HepG2 (cell line): ENCODE results near the gene MTFR1L. TPM values are rescaled to one million over a fixed set of nuclear protein-coding genes. Genes with fewer than 3 reads are reported as not detected.

Source experiments
- ATF7-NPFF ChIP-seq: sonication (generic); formaldehyde crosslinking; IDR thresholded peaks from 2 replicates; pipeline ENCODE4 v1.8.1; 2023; ENCODE audit warnings: mild to moderate bottlenecking, low read depth, missing genetic modification reagents, moderate library complexity
- ELF4 ChIP-seq: sonication (generic); formaldehyde crosslinking; IDR thresholded peaks from 2 replicates; pipeline ENCODE4 v1.5.0; 2020; ENCODE audit warnings: missing genetic modification reagents, mild to moderate bottlenecking, moderate library complexity, borderline replicate concordance
- HNF4A ChIP-seq: sonication (generic); formaldehyde crosslinking; IDR thresholded peaks from 2 replicates; pipeline ENCODE4 v1.4.0; 2020; ENCODE audit warnings: missing genetic modification reagents
- MYNN ChIP-seq: sonication (generic); formaldehyde crosslinking; IDR thresholded peaks from 2 replicates; pipeline ENCODE4 v1.4.0; 2020; ENCODE audit warnings: mild to moderate bottlenecking, low read depth, missing genetic modification reagents
- NCOA1 ChIP-seq: sonication (generic); formaldehyde crosslinking; IDR thresholded peaks from 2 replicates; pipeline ENCODE4 v1.9.0; 2021; ENCODE audit warnings: missing genetic modification reagents
- NFATC3 ChIP-seq: sonication (generic); formaldehyde crosslinking; IDR thresholded peaks from 2 replicates; pipeline ENCODE4 v1.5.1; 2020; ENCODE audit warnings: mild to moderate bottlenecking, missing genetic modification reagents
- NR1H2 ChIP-seq: sonication (generic); formaldehyde crosslinking; IDR thresholded peaks from 2 replicates; pipeline ENCODE4 v1.8.1; 2022; ENCODE audit warnings: low read depth, missing genetic modification reagents, borderline replicate concordance
- PPARG ChIP-seq: conservative IDR thresholded peaks from 2 replicates; pipeline ENCODE4 v1.6.1; 2016; ENCODE audit warnings: missing biosample characterization, missing genetic modification reagents
- SETDB1 ChIP-seq: sonication (generic); formaldehyde crosslinking; IDR thresholded peaks from 2 replicates; pipeline ENCODE4 v1.5.1; 2020; ENCODE audit warnings: missing genetic modification reagents, mild to moderate bottlenecking, borderline replicate concordance
- SOX6 ChIP-seq, 2 experiments: fragments of 450-650 bp in 1 of 2; sonication (generic) in 1 of 2; formaldehyde crosslinking in 1 of 2; IDR thresholded peaks; 2 replicates each; pipeline versions ENCODE4 v1.4.0 to v1.6.1; 2017 to 2020; ENCODE audit warnings: antibody characterized with exemption in 1 of 2, mild to moderate bottlenecking in 1 of 2, missing genetic modification reagents in 1 of 2
- ZNF326 ChIP-seq: sonication (generic); formaldehyde crosslinking; IDR thresholded peaks from 2 replicates; pipeline ENCODE4 v1.4.0; 2020; ENCODE audit warnings: missing genetic modification reagents, borderline replicate concordance
- ZNF441 ChIP-seq: sonication (generic); formaldehyde crosslinking; IDR thresholded peaks from 2 replicates; pipeline ENCODE4 v1.7.0; 2021; ENCODE audit warnings: missing genetic modification reagents, borderline replicate concordance
- ZNF460 ChIP-seq: sonication (generic); formaldehyde crosslinking; IDR thresholded peaks from 2 replicates; pipeline ENCODE4 v1.5.1; 2020; ENCODE audit warnings: missing genetic modification reagents, mild to moderate bottlenecking, borderline replicate concordance
- ZNF468 ChIP-seq: sonication (generic); formaldehyde crosslinking; IDR thresholded peaks from 2 replicates; pipeline ENCODE4 v1.8.0; 2022; ENCODE audit warnings: mild to moderate bottlenecking, moderate library complexity, missing genetic modification reagents
- ZNF605 ChIP-seq: sonication (generic); formaldehyde crosslinking; IDR thresholded peaks from 2 replicates; pipeline ENCODE4 v1.8.0; 2022; ENCODE audit warnings: mild to moderate bottlenecking, missing genetic modification reagents
- polyA plus RNA-seq, 8 experiments: library from polyadenylated mRNA; depleted of rRNA in 3 of 8; stranded (reverse) in 7 of 8; unstranded in 1 of 8; fragments of >200 nt; fragmentation: Illumina TruSeq in 4 of 8; extraction: Trizol in 4 of 8; gene quantifications; 2 replicates each; pipeline versions ENCODE4 v1.2.1 to v1.2.3, GENCODE V29; 2011 to 2016; ENCODE audit warnings: low read depth in 4 of 8, missing spikeins in 1 of 8, mixed read lengths in 1 of 8; ENCODE audit not compliant: insufficient read depth in 1 of 8
- total RNA-seq, 5 experiments: library from RNA; depleted of rRNA; stranded (reverse); fragments of >200 nt; fragmentation: Illumina TruSeq; extraction: Trizol; gene quantifications; 2 replicates each; pipeline ENCODE4 v1.2.3, GENCODE V29; 2016; ENCODE audit warnings: low read depth in 1 of 5
- TF ChIP-seq, protein P1 (sequence below): sonication (generic); formaldehyde crosslinking; IDR thresholded peaks from 2 replicates; pipeline ENCODE4 v1.9.0; 2021; ENCODE audit warnings: missing genetic modification reagents, mild to moderate bottlenecking, borderline replicate concordance
- TF ChIP-seq, protein P2 (sequence below): sonication (generic); formaldehyde crosslinking; IDR thresholded peaks from 2 replicates; pipeline ENCODE4 v1.4.0; 2020; ENCODE audit warnings: mild to moderate bottlenecking, missing genetic modification reagents
- TF ChIP-seq, protein P3 (sequence below): sonication (generic); formaldehyde crosslinking; IDR thresholded peaks from 2 replicates; pipeline ENCODE4 v1.4.0; 2020; ENCODE audit warnings: missing genetic modification reagents

The MTFR1L gene
- total and polyA plus RNA-seq, 2 of the 13 experiments (the other 11 are each of a cell fraction or from before 2014, with no cell fraction given): 38.0 to 55.7 TPM

DNA sequence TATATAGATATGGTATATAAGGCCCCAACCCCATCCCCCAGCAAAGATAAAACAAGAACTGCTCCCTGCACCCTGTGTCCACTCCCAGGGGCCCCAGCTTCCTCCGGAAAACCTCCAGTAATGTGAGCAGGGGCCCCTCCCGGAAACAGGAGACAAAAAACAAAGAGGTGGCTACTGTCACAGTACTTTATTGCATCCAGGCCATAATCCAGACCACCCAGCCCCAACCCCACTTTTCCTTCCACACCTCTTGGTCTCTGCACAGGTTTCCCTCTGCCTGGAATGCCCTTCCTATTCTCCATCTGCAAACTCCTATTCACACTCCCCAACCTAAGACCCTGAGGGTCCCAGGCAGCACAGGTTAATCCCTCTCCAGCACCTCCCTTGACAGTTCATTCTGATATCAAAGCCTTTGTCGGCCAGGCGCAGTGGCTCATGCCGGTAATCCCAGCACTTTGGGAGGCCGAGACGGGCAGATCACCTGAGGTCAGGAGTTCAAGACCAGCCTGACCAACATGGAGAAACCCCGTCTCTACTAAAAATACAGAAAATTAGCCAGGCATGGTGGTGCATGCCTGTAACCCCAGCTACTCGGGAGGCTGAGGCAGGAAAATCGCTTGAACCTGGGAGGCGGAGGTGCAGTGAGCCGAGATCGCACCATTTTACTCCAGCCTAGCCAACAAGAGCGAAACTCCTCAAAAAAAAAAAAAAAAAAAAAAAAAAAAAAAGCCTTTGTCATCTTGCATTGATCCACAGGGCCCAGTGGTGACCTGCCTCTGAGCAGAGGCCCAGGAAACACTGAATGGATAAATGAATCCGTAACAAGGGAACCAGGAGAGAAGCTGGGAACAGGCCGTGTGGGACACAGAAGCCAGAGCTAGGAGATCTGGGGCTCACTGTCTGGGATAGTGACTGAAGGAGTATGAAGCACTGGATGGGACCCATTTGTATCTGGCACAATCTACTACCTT, 41.8 kb downstream of the MTFR1L start (continued):
- TF ChIP-seq, protein P1, sequence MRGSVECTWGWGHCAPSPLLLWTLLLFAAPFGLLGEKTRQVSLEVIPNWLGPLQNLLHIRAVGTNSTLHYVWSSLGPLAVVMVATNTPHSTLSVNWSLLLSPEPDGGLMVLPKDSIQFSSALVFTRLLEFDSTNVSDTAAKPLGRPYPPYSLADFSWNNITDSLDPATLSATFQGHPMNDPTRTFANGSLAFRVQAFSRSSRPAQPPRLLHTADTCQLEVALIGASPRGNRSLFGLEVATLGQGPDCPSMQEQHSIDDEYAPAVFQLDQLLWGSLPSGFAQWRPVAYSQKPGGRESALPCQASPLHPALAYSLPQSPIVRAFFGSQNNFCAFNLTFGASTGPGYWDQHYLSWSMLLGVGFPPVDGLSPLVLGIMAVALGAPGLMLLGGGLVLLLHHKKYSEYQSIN (CRISPR knock-in tag): no peak
- TF ChIP-seq ATF7-NPFF (CRISPR knock-in tag) (no peak), SOX6 (IDR thresholded peaks at IDR 0.05) (no peak), SOX6 (CRISPR knock-in tag; IDR thresholded peaks at IDR 0.05) (peak; percentile 86), HNF4A (CRISPR knock-in tag) (peak; percentile 75), ZNF326 (CRISPR knock-in tag) (no peak), MYNN (CRISPR knock-in tag) (no peak), NFATC3 (CRISPR knock-in tag) (no peak), ELF4 (CRISPR knock-in tag) (0 out of 2 replicates have a peak, but pooled peaks have one; percentile 36), SETDB1 (CRISPR knock-in tag) (no peak), ZNF460 (CRISPR knock-in tag) (no peak), ZNF605 (CRISPR knock-in tag) (peak; percentile 60; the same call in 1 of the 2 replicates), PPARG (CRISPR knock-in tag) (0 out of 2 replicates have a peak, but pooled peaks have one; percentile 49), NCOA1 (CRISPR knock-in tag) (no peak), ZNF468 (CRISPR knock-in tag) (no peak), NR1H2 (CRISPR knock-in tag) (no peak), ZNF441 (CRISPR knock-in tag) (no peak)
- TF ChIP-seq, protein P2, sequence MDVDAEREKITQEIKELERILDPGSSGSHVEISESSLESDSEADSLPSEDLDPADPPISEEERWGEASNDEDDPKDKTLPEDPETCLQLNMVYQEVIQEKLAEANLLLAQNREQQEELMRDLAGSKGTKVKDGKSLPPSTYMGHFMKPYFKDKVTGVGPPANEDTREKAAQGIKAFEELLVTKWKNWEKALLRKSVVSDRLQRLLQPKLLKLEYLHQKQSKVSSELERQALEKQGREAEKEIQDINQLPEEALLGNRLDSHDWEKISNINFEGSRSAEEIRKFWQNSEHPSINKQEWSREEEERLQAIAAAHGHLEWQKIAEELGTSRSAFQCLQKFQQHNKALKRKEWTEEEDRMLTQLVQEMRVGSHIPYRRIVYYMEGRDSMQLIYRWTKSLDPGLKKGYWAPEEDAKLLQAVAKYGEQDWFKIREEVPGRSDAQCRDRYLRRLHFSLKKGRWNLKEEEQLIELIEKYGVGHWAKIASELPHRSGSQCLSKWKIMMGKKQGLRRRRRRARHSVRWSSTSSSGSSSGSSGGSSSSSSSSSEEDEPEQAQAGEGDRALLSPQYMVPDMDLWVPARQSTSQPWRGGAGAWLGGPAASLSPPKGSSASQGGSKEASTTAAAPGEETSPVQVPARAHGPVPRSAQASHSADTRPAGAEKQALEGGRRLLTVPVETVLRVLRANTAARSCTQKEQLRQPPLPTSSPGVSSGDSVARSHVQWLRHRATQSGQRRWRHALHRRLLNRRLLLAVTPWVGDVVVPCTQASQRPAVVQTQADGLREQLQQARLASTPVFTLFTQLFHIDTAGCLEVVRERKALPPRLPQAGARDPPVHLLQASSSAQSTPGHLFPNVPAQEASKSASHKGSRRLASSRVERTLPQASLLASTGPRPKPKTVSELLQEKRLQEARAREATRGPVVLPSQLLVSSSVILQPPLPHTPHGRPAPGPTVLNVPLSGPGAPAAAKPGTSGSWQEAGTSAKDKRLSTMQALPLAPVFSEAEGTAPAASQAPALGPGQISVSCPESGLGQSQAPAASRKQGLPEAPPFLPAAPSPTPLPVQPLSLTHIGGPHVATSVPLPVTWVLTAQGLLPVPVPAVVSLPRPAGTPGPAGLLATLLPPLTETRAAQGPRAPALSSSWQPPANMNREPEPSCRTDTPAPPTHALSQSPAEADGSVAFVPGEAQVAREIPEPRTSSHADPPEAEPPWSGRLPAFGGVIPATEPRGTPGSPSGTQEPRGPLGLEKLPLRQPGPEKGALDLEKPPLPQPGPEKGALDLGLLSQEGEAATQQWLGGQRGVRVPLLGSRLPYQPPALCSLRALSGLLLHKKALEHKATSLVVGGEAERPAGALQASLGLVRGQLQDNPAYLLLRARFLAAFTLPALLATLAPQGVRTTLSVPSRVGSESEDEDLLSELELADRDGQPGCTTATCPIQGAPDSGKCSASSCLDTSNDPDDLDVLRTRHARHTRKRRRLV (CRISPR knock-in tag): no peak
- TF ChIP-seq, protein P3, sequence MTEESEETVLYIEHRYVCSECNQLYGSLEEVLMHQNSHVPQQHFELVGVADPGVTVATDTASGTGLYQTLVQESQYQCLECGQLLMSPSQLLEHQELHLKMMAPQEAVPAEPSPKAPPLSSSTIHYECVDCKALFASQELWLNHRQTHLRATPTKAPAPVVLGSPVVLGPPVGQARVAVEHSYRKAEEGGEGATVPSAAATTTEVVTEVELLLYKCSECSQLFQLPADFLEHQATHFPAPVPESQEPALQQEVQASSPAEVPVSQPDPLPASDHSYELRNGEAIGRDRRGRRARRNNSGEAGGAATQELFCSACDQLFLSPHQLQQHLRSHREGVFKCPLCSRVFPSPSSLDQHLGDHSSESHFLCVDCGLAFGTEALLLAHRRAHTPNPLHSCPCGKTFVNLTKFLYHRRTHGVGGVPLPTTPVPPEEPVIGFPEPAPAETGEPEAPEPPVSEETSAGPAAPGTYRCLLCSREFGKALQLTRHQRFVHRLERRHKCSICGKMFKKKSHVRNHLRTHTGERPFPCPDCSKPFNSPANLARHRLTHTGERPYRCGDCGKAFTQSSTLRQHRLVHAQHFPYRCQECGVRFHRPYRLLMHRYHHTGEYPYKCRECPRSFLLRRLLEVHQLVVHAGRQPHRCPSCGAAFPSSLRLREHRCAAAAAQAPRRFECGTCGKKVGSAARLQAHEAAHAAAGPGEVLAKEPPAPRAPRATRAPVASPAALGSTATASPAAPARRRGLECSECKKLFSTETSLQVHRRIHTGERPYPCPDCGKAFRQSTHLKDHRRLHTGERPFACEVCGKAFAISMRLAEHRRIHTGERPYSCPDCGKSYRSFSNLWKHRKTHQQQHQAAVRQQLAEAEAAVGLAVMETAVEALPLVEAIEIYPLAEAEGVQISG (CRISPR knock-in tag): peak; percentile 40; the same call in 1 of the 2 replicates
